NT2/D1 (cell line): Measurements from ENCODE around the gene RPS6KA2.

Experiments used
- SUZ12 ChIP-seq: IDR thresholded peaks from 2 replicates; pipeline ENCODE4 v1.6.1; 2011; ENCODE audit not compliant: insufficient read length, insufficient read depth; ENCODE audit errors: extremely low read depth
- YY1 ChIP-seq: IDR thresholded peaks from 2 replicates; pipeline ENCODE4 v1.6.1; 2011; ENCODE audit not compliant: insufficient read length, insufficient read depth
- ZNF274 ChIP-seq: IDR thresholded peaks from 2 replicates; pipeline ENCODE4 v1.6.1; 2011; ENCODE audit warnings: mild to moderate bottlenecking, low read depth, low read length

- TF ChIP-seq ZNF274 (no peak), YY1 (no peak), SUZ12 (no peak)
Observed at GRCh38 chr6:166611631-166612030, 15.4 kb downstream of the RPS6KA2 start.
